Activated effector memory CD4-positive, alpha-beta T cell treated with Interleukin-2 at 50 U/mL for 16 hours (primary cell): Measurements from ENCODE around the gene CD2AP.
"Not testable (repeated sequence)": the region's sequence is repeated elsewhere in the genome, so short reads cannot be mapped to it uniquely, and the experiment has no call there.

Experiments used
- DNase-seq: peaks from one replicate; pipeline ENCODE4 v3.0.0-alpha.2; 2020

CD2AP gene

GRCh38 chr6:47647626-47648025, 170.0 kb downstream of the CD2AP start:
- not testable (repeated sequence) for DNase-seq

GRCh38 chr6:47648031-47648430, 170.4 kb downstream of the CD2AP start:
- no peak for DNase-seq

DNA sequence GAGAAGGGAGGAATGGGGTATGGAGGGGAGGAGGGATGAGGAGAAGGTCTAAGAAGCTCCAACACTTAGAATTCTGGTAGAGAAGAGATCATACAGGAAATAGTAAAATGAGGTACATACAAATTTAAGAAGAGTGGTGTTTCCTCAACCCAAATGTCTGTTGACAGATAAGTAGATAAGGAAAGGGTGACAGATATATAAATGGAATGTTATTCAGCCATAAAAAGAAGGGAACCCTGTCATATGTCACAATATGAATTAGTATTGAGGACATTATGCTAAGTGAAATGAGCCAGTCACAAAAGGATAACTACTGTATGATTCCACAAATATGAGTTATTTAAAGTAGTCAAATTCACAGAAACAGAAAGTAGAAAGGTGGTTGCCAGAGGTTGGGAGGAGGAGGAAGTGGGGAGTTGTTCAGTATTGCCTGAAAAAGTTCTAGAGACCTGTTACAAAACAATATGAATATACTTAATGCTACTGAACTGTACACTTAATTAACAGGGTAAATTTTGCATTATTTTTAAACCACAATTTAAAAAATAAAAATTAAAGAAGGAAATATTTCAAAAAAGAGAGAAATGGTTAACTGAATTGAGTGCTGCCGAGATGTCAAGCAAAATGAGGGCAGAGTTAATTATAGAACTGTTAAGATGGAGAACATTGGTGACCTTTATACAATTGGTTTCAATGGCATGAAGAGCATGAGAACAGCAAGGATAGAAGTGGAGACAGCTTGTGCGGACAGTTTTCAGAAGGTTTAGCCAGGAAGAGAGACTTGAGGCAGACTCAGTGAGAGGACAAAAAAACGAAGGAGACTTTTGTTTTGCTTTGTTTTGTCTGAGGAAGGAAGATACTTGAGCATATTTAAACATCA, 173.2 kb downstream of the CD2AP start:
- DNase-seq = no peak

DNA sequence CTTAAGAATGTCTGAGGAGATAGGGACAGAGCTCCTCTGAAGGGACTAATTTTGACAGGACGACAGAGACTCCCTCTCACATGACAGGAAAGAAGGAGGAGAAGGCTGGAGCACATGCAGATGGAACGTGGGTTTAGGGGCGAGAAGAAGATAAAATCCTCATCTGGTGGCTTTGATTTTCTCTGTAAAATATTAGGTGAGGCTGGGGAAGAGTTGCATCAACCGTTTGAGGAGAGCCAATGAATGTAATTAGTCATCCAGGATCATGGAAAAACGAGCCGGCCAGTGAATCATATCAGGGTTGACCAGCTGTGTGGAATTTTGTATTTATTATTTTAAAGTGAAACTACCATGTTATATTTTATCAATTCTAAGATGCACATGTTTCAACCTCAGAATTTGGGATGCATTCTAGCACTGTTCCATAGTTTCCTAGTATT, 173.9 kb downstream of the CD2AP start:
- no peak for DNase-seq

DNA sequence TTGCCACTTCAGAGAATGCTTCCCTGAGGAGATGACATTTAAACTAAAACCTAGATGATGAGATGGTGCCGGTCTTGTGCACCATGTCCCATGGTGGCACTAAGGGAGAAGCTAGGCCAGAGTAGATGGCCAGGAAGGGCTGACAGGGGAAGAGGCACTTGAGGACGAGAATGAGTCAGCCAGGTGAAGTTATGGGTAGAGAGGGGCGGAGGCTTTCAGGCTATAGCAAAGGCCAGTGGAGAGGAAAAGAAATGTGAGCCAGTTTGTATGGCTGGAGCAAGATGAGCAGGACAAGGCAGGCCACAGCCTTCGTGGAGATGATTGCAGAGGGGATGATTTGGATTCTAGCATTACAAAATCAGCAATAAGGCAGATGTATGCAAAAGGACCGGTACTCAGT, 176.1 kb downstream of the CD2AP start:
- no peak for DNase-seq

- no peak for DNase-seq
Observed at GRCh38 chr6:47654255-47654654, 176.7 kb downstream of the CD2AP start.

DNA sequence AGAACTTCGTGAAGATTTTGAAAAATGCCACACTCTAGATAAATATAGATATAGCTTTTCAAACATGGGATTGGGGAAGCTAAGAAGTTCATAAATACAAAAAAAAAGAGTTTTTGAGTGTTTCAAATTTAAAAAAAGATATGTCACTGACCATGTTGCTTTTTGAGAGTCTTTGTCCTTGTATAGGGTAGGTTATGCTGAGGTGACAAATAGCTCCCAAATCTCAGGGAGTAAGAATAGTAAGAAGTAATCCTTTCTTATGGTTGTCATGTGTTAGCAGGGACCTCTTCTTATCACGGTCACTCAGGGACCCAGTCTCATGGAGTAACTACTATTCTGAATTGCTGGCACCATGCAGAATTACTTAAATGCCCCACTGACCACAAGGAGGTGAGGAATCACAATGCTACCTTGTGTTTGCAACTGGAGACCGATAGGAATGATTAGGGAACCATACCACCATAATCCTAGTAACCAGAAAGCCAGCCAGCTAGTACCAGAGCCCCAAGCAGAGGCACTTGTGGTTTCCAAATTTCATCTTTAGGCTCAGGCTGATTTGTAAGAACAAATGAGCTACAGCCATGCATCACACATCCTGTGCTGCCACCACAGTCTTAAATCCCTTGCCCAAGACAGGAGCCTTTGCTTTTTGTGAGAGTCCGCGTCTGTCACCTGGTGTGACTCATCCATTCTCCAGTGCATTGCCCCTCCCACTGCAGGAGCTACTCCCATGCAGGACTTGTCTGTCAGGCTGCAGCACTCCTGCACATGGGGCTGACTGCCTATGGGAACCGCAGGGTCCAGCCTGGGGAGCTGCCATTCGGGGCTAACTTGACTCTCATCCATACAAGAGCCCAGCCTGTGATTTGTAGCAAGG, 178.4 kb downstream of the CD2AP start:
- no peak for DNase-seq

GRCh38 chr6:47661960-47662359, 184.4 kb downstream of the CD2AP start:
- DNase-seq = no peak

- no peak for DNase-seq
Observed at GRCh38 chr6:47663462-47664216, 186.1 kb downstream of the CD2AP start.

GRCh38 chr6:47665112-47665511, 187.5 kb downstream of the CD2AP start:
- no peak for DNase-seq

DNA sequence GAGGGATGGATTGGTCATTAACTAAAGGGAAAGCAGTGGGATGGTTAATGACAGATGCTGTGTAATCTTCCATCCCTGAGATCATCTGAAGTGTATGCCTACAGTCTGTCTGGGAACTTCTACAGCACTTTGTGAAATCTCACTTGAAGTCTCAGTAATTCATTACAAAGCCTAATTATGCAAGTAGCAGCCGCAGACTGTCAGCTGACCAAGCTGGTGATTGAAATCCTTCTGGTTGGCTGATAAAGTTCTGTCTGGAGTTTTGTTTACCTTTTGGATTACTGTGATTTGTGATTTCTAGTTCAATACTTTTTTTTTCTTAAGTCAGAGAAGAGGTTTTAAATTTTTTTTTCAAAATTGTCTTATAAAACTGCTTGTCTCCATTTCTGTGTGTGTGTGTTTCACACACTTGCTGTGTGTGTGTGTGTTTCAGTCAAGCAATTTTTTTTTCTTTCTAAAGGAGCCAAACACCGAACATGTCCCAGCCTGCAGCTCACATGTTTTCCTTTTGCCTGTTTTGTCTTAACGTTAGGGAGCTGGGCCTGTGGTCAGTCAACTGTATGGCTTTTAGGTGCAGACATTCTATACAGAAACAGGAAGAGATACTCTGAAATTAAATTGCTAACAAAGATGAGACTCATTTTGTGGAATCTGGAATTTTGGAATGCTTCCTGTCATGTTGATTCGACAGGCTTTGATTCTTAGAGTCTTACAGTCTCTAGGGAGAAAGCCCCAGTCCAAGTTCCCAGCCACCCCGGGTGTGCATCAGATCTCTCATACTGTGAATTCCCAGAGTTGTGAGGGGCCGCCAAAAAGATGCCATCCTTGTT, 192.3 kb downstream of the CD2AP start:
- no peak for DNase-seq

DNA sequence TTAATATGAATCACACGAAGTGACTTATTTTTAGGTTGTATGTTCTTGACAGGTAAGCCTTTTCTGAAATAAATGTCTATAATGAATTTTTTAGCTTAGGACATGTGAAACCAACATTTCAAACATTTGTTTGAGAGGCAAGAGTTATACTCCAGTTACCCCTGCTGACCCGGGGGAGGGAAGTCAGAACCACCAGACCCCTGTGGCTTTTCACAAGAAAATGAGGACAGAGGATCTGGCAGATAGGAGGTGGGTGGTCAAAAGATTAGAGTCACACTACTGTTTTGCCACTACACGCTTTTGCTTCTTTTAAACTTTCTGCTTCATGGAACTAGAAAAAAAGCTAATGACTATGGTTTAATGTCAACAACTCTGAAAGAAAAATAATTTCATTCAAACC, 193.3 kb downstream of the CD2AP start:
- DNase-seq = no peak

- DNase-seq = no peak
Observed at GRCh38 chr6:47671777-47672176, 194.2 kb downstream of the CD2AP start.

GRCh38 chr6:47672816-47673215, 195.2 kb downstream of the CD2AP start:
- DNase-seq = no peak

DNA sequence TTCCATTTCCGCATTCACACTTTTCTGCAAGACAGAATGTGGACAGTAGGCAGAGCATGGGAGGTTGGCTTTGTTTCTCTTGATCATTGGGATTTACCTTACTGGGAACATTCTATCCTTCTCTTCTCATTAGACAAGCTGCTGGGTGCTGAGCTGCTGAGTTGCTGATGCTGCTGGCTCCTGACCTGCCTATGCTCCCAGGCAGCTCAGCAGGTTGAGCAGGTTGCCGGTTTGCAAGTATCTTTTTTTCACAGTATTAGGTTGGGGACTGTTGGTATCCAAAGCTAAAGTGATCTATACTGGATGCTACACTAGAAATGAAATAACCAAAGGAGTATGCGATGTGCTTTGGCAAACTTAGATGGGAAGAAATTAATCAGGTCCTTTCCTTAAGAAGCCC, 197.1 kb downstream of the CD2AP start:
- no peak for DNase-seq
